Calu3 (cell line): ENCODE data around the gene RHOC. TPM values are rescaled to one million over a fixed set of nuclear protein-coding genes. Genes with fewer than 3 reads are reported as not detected.

Experiments
- BruUV-seq: library from RNA; stranded (reverse); fragments of 400-500 nt; replicated peaks from 2 replicates; lab custom pipeline; 2021; lab: Mats Ljungman, UMichigan
- CTCF ChIA-PET: fragments of 300-600 bp; sonication (Branson Sonifier 250); formaldehyde crosslinking; loops from one replicate; lab custom pipeline; 2022; ENCODE audit warnings: antibody characterized with exemption; lab: Charles Lee
- DNase-seq: peaks from one replicate; pipeline ENCODE4 v3.0.0; 2022
- H3K27ac Mint-ChIP-seq: one replicate; pipeline ENCODE4 v1.8.0; 2022; ENCODE audit warnings: mixed read lengths; ENCODE audit not compliant: unreplicated experiment
- H3K27me3 Mint-ChIP-seq: one replicate; pipeline ENCODE4 v1.8.0; 2022; ENCODE audit warnings: mixed read lengths; ENCODE audit not compliant: unreplicated experiment
- H3K36me3 Mint-ChIP-seq: one replicate; pipeline ENCODE4 v1.8.0; 2022; ENCODE audit warnings: mild to moderate bottlenecking, moderate library complexity, mixed read lengths; ENCODE audit not compliant: insufficient read depth, unreplicated experiment
- H3K4me1 Mint-ChIP-seq: one replicate; pipeline ENCODE4 v1.8.0; 2022; ENCODE audit warnings: mild to moderate bottlenecking, low read depth, mixed read lengths; ENCODE audit not compliant: unreplicated experiment
- H3K4me3 Mint-ChIP-seq: one replicate; pipeline ENCODE4 v1.8.0; 2022; ENCODE audit warnings: mild to moderate bottlenecking, low read depth, moderate library complexity, mixed read lengths; ENCODE audit not compliant: unreplicated experiment
- H3K9me3 Mint-ChIP-seq: one replicate; pipeline ENCODE4 v1.8.0; 2022; ENCODE audit warnings: low read depth, mixed read lengths; ENCODE audit not compliant: unreplicated experiment
- intact Hi-C: fragments of 100-400 bp; cut with micrococcal nuclease; formaldehyde crosslinking; loops from one replicate; pipeline ENCODE4 v1.10.0; 2022; ENCODE audit not compliant: unreplicated experiment
- total RNA-seq: library from RNA; stranded (reverse); gene quantifications from 2 replicates; pipeline ENCODE4 v1.2.3, GENCODE V29; 2022
- TF ChIP-seq, protein P1 (sequence below): fragments of 200-600 bp; IDR thresholded peaks from one replicate; pipeline ENCODE4 v1.8.0; 2022; ENCODE audit warnings: antibody characterized with exemption; ENCODE audit not compliant: unreplicated experiment

Gene RHOC
- total RNA-seq, 1 experiment from 2014 or later = 176 TPM

DNA sequence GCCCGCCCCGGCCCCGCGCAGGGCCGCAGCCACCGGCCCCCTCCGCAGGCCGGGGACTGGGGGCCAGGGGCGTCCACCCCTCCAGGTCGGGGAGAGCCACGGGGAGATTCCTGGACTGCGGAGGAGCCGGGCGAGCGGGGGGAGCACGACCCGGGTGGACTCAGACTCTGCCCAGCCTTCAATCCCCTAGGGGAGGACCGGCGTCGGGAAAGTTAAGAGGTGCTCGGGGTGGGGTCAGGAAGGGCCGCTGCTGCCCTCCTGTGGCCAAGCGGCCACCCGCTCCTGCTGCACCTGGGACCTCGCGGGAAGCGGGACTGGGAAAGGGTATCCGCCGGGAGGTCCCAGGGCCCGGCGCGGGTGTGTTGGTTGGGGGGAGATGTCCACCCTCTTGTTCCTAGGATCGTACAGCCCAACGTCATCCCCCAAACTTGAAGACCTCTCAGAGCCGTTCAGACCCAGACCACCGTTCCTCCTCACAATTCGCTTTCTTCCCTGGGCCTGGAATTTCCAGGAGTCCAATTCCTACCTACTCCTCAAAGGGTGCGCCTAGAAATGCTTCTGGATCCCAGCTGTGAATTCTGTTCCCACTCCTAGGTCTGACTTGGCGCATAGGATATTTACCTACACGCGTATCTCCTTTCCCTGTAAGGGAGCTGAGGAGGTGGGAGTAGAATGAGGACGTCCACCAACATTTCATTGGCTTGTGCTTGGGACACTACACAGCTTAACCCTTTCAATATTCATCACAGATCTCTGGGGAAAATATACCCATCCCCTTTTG is 484 bp upstream of the RHOC start:
- intact Hi-C loops = loop anchor here (5.0 kb wide), 2 partner anchors 70 to 315 kb away; no protein-coding TSS in a partner anchor
- peak overlapping the region; percentile 97 for H3K4me3 Mint-ChIP-seq
- peaks cover 49% of the 10 kb centered on the region for H3K36me3 Mint-ChIP-seq
- H3K9me3 Mint-ChIP-seq = no peaks in the 10 kb centered on the region
- peak; percentile 86 for DNase-seq
- H3K4me1 Mint-ChIP-seq = peaks cover 31% of the 10 kb centered on the region
- TF ChIP-seq, protein P1, sequence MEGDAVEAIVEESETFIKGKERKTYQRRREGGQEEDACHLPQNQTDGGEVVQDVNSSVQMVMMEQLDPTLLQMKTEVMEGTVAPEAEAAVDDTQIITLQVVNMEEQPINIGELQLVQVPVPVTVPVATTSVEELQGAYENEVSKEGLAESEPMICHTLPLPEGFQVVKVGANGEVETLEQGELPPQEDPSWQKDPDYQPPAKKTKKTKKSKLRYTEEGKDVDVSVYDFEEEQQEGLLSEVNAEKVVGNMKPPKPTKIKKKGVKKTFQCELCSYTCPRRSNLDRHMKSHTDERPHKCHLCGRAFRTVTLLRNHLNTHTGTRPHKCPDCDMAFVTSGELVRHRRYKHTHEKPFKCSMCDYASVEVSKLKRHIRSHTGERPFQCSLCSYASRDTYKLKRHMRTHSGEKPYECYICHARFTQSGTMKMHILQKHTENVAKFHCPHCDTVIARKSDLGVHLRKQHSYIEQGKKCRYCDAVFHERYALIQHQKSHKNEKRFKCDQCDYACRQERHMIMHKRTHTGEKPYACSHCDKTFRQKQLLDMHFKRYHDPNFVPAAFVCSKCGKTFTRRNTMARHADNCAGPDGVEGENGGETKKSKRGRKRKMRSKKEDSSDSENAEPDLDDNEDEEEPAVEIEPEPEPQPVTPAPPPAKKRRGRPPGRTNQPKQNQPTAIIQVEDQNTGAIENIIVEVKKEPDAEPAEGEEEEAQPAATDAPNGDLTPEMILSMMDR = peak; percentile 78
- BruUV-seq = no TSS peak
- H3K27me3 Mint-ChIP-seq = no peaks in the 10 kb centered on the region
- peak overlapping the region; percentile 77 for H3K27ac Mint-ChIP-seq
- CTCF ChIA-PET = interaction anchor here (0.6 to 1.3 kb wide), 3 partner anchors 34 to 826 kb away, joined by 3 read pairs; no protein-coding TSS in a partner anchor

DNA sequence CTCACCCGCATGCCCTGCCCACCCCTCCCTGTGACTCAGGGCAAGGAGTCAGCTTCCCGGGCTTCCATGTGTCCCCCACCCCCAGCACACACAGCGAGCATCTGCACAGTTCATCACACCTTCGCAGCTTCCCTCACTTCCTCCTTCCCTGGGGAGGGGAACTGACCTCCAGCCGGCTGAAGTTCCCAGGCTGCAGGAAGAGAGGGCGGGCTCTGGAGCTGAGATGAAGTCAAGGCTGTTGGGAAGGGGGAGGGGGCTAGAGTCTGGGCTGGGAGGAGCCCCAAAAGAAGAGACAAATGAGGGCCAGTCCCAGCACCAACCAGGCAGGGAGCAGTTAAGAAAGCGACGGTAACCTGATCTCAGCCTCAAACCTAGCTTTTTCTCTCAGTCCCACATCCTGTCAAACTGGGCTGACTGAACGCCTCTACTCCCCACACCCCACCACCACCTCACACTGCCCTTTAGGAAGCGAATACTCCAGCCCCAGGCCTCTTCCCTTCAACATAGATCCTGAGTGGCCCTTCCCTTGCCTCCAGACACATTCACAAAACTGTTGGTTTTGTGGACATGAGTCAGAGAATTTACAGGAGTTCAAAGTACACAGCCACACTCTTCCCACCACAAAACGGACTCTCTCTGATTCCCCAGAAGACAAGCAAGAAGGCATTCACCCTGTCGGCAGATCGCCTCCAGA is 1.8 kb downstream of the RHOC start:
- Mint-ChIP-seq H3K36me3 (peaks cover 72% of the 10 kb centered on the region), H3K27ac (peak overlapping the region; percentile 88), H3K9me3 (no peaks in the 10 kb centered on the region), H3K27me3 (no peaks in the 10 kb centered on the region), H3K4me1 (peaks cover 51% of the 10 kb centered on the region), H3K4me3 (peak overlapping the region; percentile 97)
- TF ChIP-seq, protein P1 = no peak
- BruUV-seq = no TSS peak
- CTCF ChIA-PET = interaction anchor here (0.6 to 2.1 kb wide), 3 partner anchors 31 to 115 kb away, joined by 3 to 10 read pairs (median 4); partner anchors contain the start of gene MOV10
- intact Hi-C loops = loop anchor here (2.0 to 5.0 kb wide), 3 partner anchors 68 to 313 kb away; partner anchors contain the start of genes CAPZA1 and ST7L
- DNase-seq = peak; percentile 82

DNA sequence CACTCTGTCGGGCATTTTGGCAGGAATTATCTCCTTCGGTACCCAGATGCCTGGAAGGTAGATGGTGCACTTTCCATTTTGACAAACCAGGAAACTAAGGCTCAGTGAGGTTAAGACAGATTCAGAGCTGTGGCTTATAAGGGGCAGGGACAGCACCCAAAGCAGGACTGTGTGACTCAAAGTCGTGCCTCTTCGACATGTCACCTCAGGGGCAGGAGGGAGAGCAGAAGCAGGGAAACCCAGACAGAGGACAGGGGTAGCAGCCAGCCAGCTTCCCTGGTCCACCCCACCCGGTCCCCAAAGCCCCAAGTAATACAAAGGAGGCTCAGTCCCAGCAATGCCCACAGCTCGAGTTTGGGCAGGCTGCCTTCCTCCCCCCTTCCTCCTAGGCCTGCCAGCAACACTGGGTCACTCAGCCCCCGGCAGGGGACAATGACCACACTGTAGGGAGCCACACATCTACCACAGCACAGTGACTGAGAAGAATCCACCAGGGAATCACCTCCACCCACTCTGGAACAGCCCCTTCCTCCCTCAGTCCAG is 2.5 kb downstream of the RHOC start:
- BruUV-seq = no TSS peak
- no peaks in the 10 kb centered on the region for H3K27me3 Mint-ChIP-seq
- TF ChIP-seq, protein P1 = no peak
- no peak for DNase-seq
- no peaks in the 10 kb centered on the region for H3K9me3 Mint-ChIP-seq
- peaks cover 78% of the 10 kb centered on the region for H3K36me3 Mint-ChIP-seq
- peak overlapping the region; percentile 97 for H3K4me3 Mint-ChIP-seq
- CTCF ChIA-PET = interaction anchor here (0.6 to 2.1 kb wide), 3 partner anchors 30 to 114 kb away, joined by 3 to 10 read pairs (median 4); partner anchors contain the start of gene MOV10
- peak overlapping the region; percentile 88 for H3K27ac Mint-ChIP-seq
- H3K4me1 Mint-ChIP-seq = peaks cover 57% of the 10 kb centered on the region
- intact Hi-C loops = loop anchor here (2.0 kb wide), 1 partner anchor 86 kb away; the partner anchor contains the start of genes CAPZA1 and ST7L

DNA sequence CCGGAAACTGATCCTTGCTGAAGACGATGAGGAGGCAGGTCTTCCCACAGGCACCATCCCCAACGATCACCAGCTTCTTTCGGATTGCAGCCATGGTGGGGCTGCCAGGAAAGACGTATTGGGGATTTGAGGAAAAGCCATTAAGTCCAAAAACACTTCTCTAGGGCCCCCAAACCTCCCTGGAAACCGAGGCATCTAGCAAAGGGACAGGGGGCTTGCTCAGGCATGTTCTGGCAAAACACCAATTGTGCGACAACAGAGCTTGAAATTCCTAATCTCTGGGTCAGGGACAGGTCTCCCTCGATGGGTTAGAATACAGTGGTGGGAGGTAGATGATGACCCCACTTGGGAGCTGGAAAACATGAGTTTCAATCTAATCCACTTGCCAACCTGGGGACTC is 3.2 kb downstream of the RHOC start:
- TSS peak; percentile 26 for BruUV-seq
- Mint-ChIP-seq H3K4me3 (peak overlapping the region; percentile 97), H3K36me3 (peaks cover 86% of the 10 kb centered on the region), H3K4me1 (peaks cover 65% of the 10 kb centered on the region), H3K9me3 (no peaks in the 10 kb centered on the region), H3K27ac (no peak overlapping the region), H3K27me3 (no peaks in the 10 kb centered on the region)
- CTCF ChIA-PET = interaction anchor here (2.1 kb wide), 1 partner anchor 29 kb away, joined by 10 read pairs; the partner anchor contains the start of gene MOV10
- intact Hi-C loops = loop anchor here (2.0 kb wide), 1 partner anchor 85 kb away; the partner anchor contains the start of genes CAPZA1 and ST7L
- no peak for DNase-seq
- TF ChIP-seq, protein P1 = no peak
